CD4-positive, alpha-beta T cell (primary cell): Measurements from ENCODE around the gene CIZ1. TPM values are rescaled to one million over a fixed set of nuclear protein-coding genes. Genes with fewer than 3 reads are reported as not detected.

Source experiments
- ATAC-seq: fragments of 200-7000 bp; cut with Tn5 transposase; one replicate; pipeline ENCODE4 v1.10.0; 2022; ENCODE audit warnings: mild to moderate bottlenecking; ENCODE audit not compliant: poor library complexity
- CTCF ChIA-PET: fragments of 350-600 bp; sonication (Branson Sonifier 250); formaldehyde crosslinking; loops from one replicate; lab custom pipeline; 2021; ENCODE audit warnings: antibody characterized with exemption, inconsistent platforms; lab: Charles Lee
- POLR2A ChIA-PET: fragments of 350-600 bp; sonication (Branson Sonifier 250); formaldehyde crosslinking; loops from one replicate; lab custom pipeline; 2021; ENCODE audit warnings: antibody characterized with exemption, inconsistent platforms; lab: Charles Lee
- DNase-seq, 14 experiments: peaks; one replicate each; pipeline ENCODE4 v3.0.0-alpha.2; 2013 to 2020; ENCODE audit warnings: mixed read lengths in 2 of 14
- H3K27ac ChIP-seq, 2 donors: one replicate each; pipeline versions ENCODE4 v1.5.1 to v1.7.0; 2013; ENCODE audit warnings: low read length in 2 of 2, low read depth in 1 of 2, mild to moderate bottlenecking in 1 of 2
- H3K27me3 ChIP-seq, 2 experiments: 1 replicate in 1 of 2; 2 replicates in 1 of 2; pipeline versions ENCODE4 v1.6.1 to v1.7.0; 2013; ENCODE audit warnings: low read length in 2 of 2, control low read depth in 1 of 2, mild to moderate bottlenecking in 1 of 2, moderate library complexity in 1 of 2; ENCODE audit not compliant: insufficient read depth in 2 of 2, control insufficient read depth in 1 of 2
- H3K36me3 ChIP-seq: one replicate; pipeline ENCODE4 v1.6.1; 2013; ENCODE audit warnings: low read length, control low read depth; ENCODE audit not compliant: insufficient read depth
- H3K4me1 ChIP-seq: one replicate; pipeline ENCODE4 v1.6.1; 2013; ENCODE audit warnings: low read length, control low read depth; ENCODE audit not compliant: insufficient read depth
- H3K4me3 ChIP-seq: one replicate; pipeline ENCODE4 v1.5.1; 2013; ENCODE audit warnings: mild to moderate bottlenecking, low read length, moderate library complexity
- H3K9me3 ChIP-seq, 2 experiments: 1 replicate in 1 of 2; 2 replicates in 1 of 2; pipeline versions ENCODE4 v1.6.1 to v1.7.0; 2013; ENCODE audit warnings: low read length in 2 of 2, mild to moderate bottlenecking in 2 of 2, control low read depth in 1 of 2, moderate library complexity in 1 of 2; ENCODE audit not compliant: control insufficient read depth in 1 of 2, insufficient read depth in 1 of 2
- H3K27ac Mint-ChIP-seq: one replicate; pipeline ENCODE4 v1.8.0; 2020; ENCODE audit warnings: mixed read lengths
- H3K27me3 Mint-ChIP-seq: one replicate; pipeline ENCODE4 v1.8.0; 2021; ENCODE audit warnings: mixed read lengths
- H3K36me3 Mint-ChIP-seq: one replicate; pipeline ENCODE4 v1.8.0; 2021; ENCODE audit warnings: low read depth, mixed read lengths
- H3K4me1 Mint-ChIP-seq: one replicate; pipeline ENCODE4 v1.8.0; 2021; ENCODE audit warnings: low read depth, mixed read lengths
- H3K4me3 Mint-ChIP-seq: one replicate; pipeline ENCODE4 v1.8.0; 2020; ENCODE audit warnings: mild to moderate bottlenecking, mixed read lengths
- H3K9me3 Mint-ChIP-seq: one replicate; pipeline ENCODE4 v1.8.0; 2020; ENCODE audit warnings: mixed read lengths
- intact Hi-C, 2 experiments: fragments of 100-400 bp; cut with DNase I in 1 of 2; cut with micrococcal nuclease in 1 of 2; formaldehyde crosslinking; loops; one replicate each; pipeline versions ENCODE4 v1.15.1 to v1.9.0; 2023 to 2025; cut with DNase I, micrococcal nuclease
- total RNA-seq, 174 experiments: library from RNA in 2 of 174; stranded (reverse) in 2 of 174; gene quantifications; one replicate each; pipeline ENCODE4 v1.2.3 and lab custom pipeline; 2021 to 2026
- TF ChIP-seq, protein P1 (sequence below): fragments of 200-600 bp; IDR thresholded peaks from one replicate; pipeline ENCODE4 v1.8.0; 2022; ENCODE audit warnings: antibody characterized with exemption, mild to moderate bottlenecking

Gene CIZ1
- total RNA-seq, 2 experiments from 2014 or later: 106 to 107 TPM

- CTCF ChIA-PET: interaction anchor here (1.3 to 1.8 kb wide), 2 partner anchors 10 to 57 kb away, joined by 3 to 4 read pairs; partner anchors contain the start of gene DNM1
- TF ChIP-seq, protein P1, sequence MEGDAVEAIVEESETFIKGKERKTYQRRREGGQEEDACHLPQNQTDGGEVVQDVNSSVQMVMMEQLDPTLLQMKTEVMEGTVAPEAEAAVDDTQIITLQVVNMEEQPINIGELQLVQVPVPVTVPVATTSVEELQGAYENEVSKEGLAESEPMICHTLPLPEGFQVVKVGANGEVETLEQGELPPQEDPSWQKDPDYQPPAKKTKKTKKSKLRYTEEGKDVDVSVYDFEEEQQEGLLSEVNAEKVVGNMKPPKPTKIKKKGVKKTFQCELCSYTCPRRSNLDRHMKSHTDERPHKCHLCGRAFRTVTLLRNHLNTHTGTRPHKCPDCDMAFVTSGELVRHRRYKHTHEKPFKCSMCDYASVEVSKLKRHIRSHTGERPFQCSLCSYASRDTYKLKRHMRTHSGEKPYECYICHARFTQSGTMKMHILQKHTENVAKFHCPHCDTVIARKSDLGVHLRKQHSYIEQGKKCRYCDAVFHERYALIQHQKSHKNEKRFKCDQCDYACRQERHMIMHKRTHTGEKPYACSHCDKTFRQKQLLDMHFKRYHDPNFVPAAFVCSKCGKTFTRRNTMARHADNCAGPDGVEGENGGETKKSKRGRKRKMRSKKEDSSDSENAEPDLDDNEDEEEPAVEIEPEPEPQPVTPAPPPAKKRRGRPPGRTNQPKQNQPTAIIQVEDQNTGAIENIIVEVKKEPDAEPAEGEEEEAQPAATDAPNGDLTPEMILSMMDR: no peak
- H3K9me3 Mint-ChIP-seq: no peaks in the 10 kb centered on the region
- intact Hi-C loops: loop anchor here (5.0 to 10.0 kb wide), 3 partner anchors 61 to 391 kb away; partner anchors contain the start of genes COQ4 (in 1 of the 2), FPGS (in 1 of the 2) and TRUB2 (in 1 of the 2)
- no peak for ATAC-seq
- peaks cover 19% of the 10 kb centered on the region for H3K36me3 Mint-ChIP-seq
- H3K27ac Mint-ChIP-seq: peak overlapping the region; percentile 54
- no peak for DNase-seq
- Histone ChIP-seq H3K27ac (no peak overlapping the region), H3K4me1 (peaks cover 21% of the 10 kb centered on the region), H3K27me3 (peaks cover 0 to 4% of the 10 kb centered on the region in 2 experiments), H3K36me3 (peaks cover 6% of the 10 kb centered on the region), H3K9me3 (peaks cover 0 to 5% of the 10 kb centered on the region in 2 experiments), H3K4me3 (no peak overlapping the region)
- H3K27me3 Mint-ChIP-seq: no peaks in the 10 kb centered on the region
- H3K4me3 Mint-ChIP-seq: peak overlapping the region; percentile 77
- POLR2A ChIA-PET: interaction anchor here (0.7 to 0.9 kb wide), 2 partner anchors 26 to 34 kb away, joined by 3 to 4 read pairs; no protein-coding TSS in a partner anchor
- H3K4me1 Mint-ChIP-seq: peaks cover 19% of the 10 kb centered on the region
These were observed 2.2 kb upstream of the CIZ1 start for GRCh38 chr9:128193469-128194096.

DNA sequence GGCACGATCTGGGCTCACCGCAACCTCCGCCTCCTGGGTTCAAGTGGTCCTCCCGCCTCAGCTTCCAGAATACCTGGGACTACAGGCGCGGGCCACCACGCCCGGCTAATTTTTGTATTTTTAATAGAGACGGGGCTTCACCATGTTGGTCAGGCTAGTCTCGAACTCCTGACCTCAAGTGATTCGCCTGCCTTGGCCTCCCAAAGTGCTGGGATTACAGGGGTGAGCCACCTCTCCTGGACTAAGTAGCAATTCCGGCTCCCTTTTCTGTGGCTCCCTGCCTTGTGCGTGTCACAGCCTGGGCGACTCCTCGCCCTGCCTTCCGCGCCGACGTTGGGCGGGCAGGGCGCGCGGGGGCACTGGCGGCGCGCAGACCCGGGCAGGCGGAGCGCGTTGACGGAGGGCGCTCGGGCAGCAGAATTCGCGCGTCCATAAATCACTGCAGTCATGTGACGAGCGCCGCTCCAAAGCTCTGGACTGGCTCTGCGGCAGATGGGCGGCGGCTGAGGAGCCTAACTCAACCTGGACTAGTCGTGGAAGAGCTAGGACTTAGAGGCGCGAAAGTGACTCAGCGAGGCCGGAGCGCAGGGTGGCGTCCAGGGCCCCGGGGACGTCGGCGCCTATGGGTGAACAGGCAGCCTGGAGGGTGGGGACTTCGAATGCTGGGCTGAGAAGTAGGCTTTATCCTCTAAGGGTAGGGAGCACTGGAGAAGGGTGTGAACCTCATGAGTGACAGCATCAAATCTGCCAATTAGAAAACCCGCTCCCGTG lies 1.4 kb upstream of the CIZ1 start:
- ChIA-PET POLR2A (interaction anchor here (0.9 kb wide), 3 partner anchors 11 to 32 kb away, joined by 3 read pairs; no protein-coding TSS in a partner anchor), CTCF (interaction anchor here (0.7 to 1.8 kb wide), 3 partner anchors 11 to 86 kb away, joined by 3 to 4 read pairs (median 3); partner anchors contain the start of gene DNM1)
- no peaks in the 10 kb centered on the region for H3K27me3 Mint-ChIP-seq
- peaks cover 26% of the 10 kb centered on the region for H3K36me3 Mint-ChIP-seq
- H3K4me1 Mint-ChIP-seq: peaks cover 25% of the 10 kb centered on the region
- ATAC-seq (peak; percentile 65), DNase-seq (peak in 7 of 14 experiments; percentile 18 to 69 (median 49))
- H3K27me3 ChIP-seq: peaks cover 0 to 4% of the 10 kb centered on the region in 2 experiments
- no peak overlapping the region for H3K27ac ChIP-seq
- intact Hi-C loops: loop anchor here (5.0 to 10.0 kb wide), 3 partner anchors 62 to 390 kb away; partner anchors contain the start of genes COQ4 (in 1 of the 2), FPGS (in 1 of the 2) and TRUB2 (in 1 of the 2)
- H3K36me3 ChIP-seq: peaks cover 13% of the 10 kb centered on the region
- H3K9me3 ChIP-seq: peaks cover 0 to 5% of the 10 kb centered on the region in 2 experiments
- no peaks in the 10 kb centered on the region for H3K9me3 Mint-ChIP-seq
- H3K4me3 Mint-ChIP-seq: peak overlapping the region; percentile 66
- H3K4me1 ChIP-seq: peaks cover 24% of the 10 kb centered on the region
- TF ChIP-seq, protein P1: peak; percentile 43
- no peak overlapping the region for H3K4me3 ChIP-seq
- H3K27ac Mint-ChIP-seq: peak overlapping the region; percentile 54
